Loucy (cell line): Measurements from ENCODE around the gene UQCR11.

Source experiments
- H2AFZ ChIP-seq: fragments of 200-600 bp; sonication (generic); 2 replicates; pipeline ENCODE4 v1.6.0; 2016; ENCODE audit warnings: antibody characterized with exemption, mild to moderate bottlenecking, low read length, moderate library complexity
- H3F3A ChIP-seq: fragments of 200-600 bp; 2 replicates; pipeline ENCODE4 v1.6.0; 2016; ENCODE audit warnings: antibody characterized with exemption, low read depth, mild to moderate bottlenecking
- H3K27me3 ChIP-seq: fragments of 200-600 bp; sonication (generic); 2 replicates; pipeline ENCODE4 v1.6.1; 2014; ENCODE audit warnings: low read length, mild to moderate bottlenecking; ENCODE audit not compliant: insufficient read depth, poor library complexity, severe bottlenecking
- H3K36me3 ChIP-seq: fragments of 200-600 bp; sonication (generic); 2 replicates; pipeline ENCODE4 v1.6.1; 2016; ENCODE audit warnings: low read length; ENCODE audit not compliant: insufficient read depth
- H3K4me1 ChIP-seq: fragments of 200-600 bp; sonication (generic); 2 replicates; pipeline ENCODE4 v1.5.1; 2014; ENCODE audit warnings: low read length, mild to moderate bottlenecking; ENCODE audit not compliant: insufficient read depth, poor library complexity, severe bottlenecking
- H3K4me2 ChIP-seq: fragments of 200-600 bp; sonication (generic); 2 replicates; pipeline ENCODE4 v1.6.0; 2014; ENCODE audit warnings: antibody characterized with exemption, low read length, low read depth, mild to moderate bottlenecking; ENCODE audit not compliant: poor library complexity, severe bottlenecking
- H3K4me3 ChIP-seq: fragments of 200-600 bp; sonication (generic); 2 replicates; pipeline ENCODE4 v1.5.1; 2014; ENCODE audit warnings: low read length, mild to moderate bottlenecking, mixed read lengths; ENCODE audit not compliant: poor library complexity, severe bottlenecking
- H3K79me2 ChIP-seq: fragments of 200-600 bp; sonication (generic); 2 replicates; pipeline ENCODE4 v1.6.1; 2014; ENCODE audit warnings: low read length; ENCODE audit not compliant: insufficient read depth
- H3K9ac ChIP-seq: fragments of 200-600 bp; sonication (generic); 2 replicates; pipeline ENCODE4 v1.6.0; 2014; ENCODE audit warnings: mild to moderate bottlenecking, low read depth, low read length, moderate library complexity; ENCODE audit not compliant: poor library complexity, severe bottlenecking
- H3K9me2 ChIP-seq: fragments of 200-600 bp; sonication (generic); replicated peaks from 2 replicates; pipeline ENCODE4 v1.6.1; 2016; ENCODE audit warnings: low read depth, low read length, mixed read lengths
- H3K9me3 ChIP-seq: fragments of 200-600 bp; sonication (generic); 2 replicates; pipeline ENCODE4 v1.6.1; 2014; ENCODE audit warnings: mild to moderate bottlenecking, antibody characterized with exemption, low read length, low read depth; ENCODE audit not compliant: insufficient read depth
- H4K20me1 ChIP-seq: fragments of 200-600 bp; sonication (generic); 2 replicates; pipeline ENCODE4 v1.6.0; 2014; ENCODE audit warnings: antibody characterized with exemption, low read length, mild to moderate bottlenecking; ENCODE audit not compliant: insufficient read depth, poor library complexity, severe bottlenecking
- CTCF ChIP-seq: fragments of 200-600 bp; sonication (generic); conservative IDR thresholded peaks from 2 replicates; pipeline ENCODE4 v1.5.1; 2014; ENCODE audit warnings: mild to moderate bottlenecking, antibody characterized with exemption, low read length
- EZH2phosphoT487 ChIP-seq: fragments of 200-600 bp; IDR thresholded peaks from 2 replicates; pipeline ENCODE4 v1.6.1; 2018; ENCODE audit warnings: antibody characterized with exemption, mild to moderate bottlenecking, moderate library complexity, borderline replicate concordance

The UQCR11 gene

GRCh38 chr19:1601613-1602064 is 3.6 kb downstream of the UQCR11 start:
- Histone ChIP-seq H3K9ac (no peak overlapping the region), H3K4me1 (peaks cover 8% of the 10 kb centered on the region), H3K9me2 (no peaks in the 10 kb centered on the region), H3K27me3 (no peaks in the 10 kb centered on the region), H3K4me2 (no peak overlapping the region), H4K20me1 (peaks cover 14% of the 10 kb centered on the region), H2AFZ (no peak overlapping the region), H3K79me2 (peaks cover 50% of the 10 kb centered on the region), H3F3A (peaks cover 6% of the 10 kb centered on the region; the same call in 1 of the 2 replicates), H3K9me3 (no peaks in the 10 kb centered on the region), H3K36me3 (peaks cover 19% of the 10 kb centered on the region; the same call in 1 of the 2 replicates), H3K4me3 (no peak overlapping the region)
- TF ChIP-seq EZH2phosphoT487, result no peak
- TF ChIP-seq CTCF, result peak; percentile 38; the same call in 1 of the 2 replicates

DNA sequence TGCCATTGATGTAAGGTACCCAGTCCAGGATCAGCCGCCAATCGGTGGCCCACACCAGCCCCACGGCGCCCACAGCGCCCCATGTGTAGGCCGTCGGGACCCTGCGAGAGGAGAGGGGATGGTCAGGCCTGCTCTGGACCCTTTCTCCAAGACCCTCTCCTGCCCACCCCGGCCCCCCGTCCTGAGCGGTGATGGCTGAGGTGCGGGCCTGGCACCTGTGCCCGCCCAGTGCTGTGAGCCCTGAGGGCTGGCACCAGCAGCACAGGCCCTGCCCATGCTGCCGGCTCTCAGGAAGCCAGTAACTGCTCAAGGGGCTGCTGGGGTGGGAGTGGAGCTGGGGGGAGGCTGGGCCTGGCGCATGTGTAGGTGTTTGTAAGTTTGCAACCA is 5.8 kb downstream of the UQCR11 start:
- H3K36me3 ChIP-seq, result peaks cover 19% of the 10 kb centered on the region; the same call in 1 of the 2 replicates
- H3K4me1 ChIP-seq, result peaks cover 3% of the 10 kb centered on the region
- peaks cover 42% of the 10 kb centered on the region for H3K79me2 ChIP-seq
- H3K9me2 ChIP-seq, result no peaks in the 10 kb centered on the region
- no peaks in the 10 kb centered on the region for H3F3A ChIP-seq
- peaks cover 13% of the 10 kb centered on the region for H4K20me1 ChIP-seq
- H3K27me3 ChIP-seq, result no peaks in the 10 kb centered on the region
- no peak overlapping the region for H3K4me3 ChIP-seq
- no peaks in the 10 kb centered on the region for H3K9me3 ChIP-seq
- TF ChIP-seq CTCF (no peak), EZH2phosphoT487 (no peak)
- H2AFZ ChIP-seq, result no peak overlapping the region
- H3K4me2 ChIP-seq, result no peak overlapping the region
- no peak overlapping the region for H3K9ac ChIP-seq

GRCh38 chr19:1598777-1599459 is 6.3 kb downstream of the UQCR11 start:
- peaks cover 37% of the 10 kb centered on the region for H3K79me2 ChIP-seq
- no peak overlapping the region for H3K4me2 ChIP-seq
- H3K9me2 ChIP-seq, result no peaks in the 10 kb centered on the region
- no peaks in the 10 kb centered on the region for H3K27me3 ChIP-seq
- no peaks in the 10 kb centered on the region for H3F3A ChIP-seq
- H4K20me1 ChIP-seq, result peaks cover 9% of the 10 kb centered on the region
- H3K9ac ChIP-seq, result no peak overlapping the region
- H2AFZ ChIP-seq, result no peak overlapping the region
- peaks cover 19% of the 10 kb centered on the region; the same call in 1 of the 2 replicates for H3K36me3 ChIP-seq
- H3K4me3 ChIP-seq, result no peak overlapping the region
- H3K9me3 ChIP-seq, result no peaks in the 10 kb centered on the region
- TF ChIP-seq EZH2phosphoT487 (no peak), CTCF (no peak)
- no peaks in the 10 kb centered on the region for H3K4me1 ChIP-seq
